H1 (cell line): ENCODE data around the gene GPC6. TPM values are rescaled to one million over a fixed set of nuclear protein-coding genes. Genes with fewer than 3 reads are reported as not detected.

ENCODE experiments used
- CTCF ChIA-PET: fragments of 300-600 bp; sonication (Branson Sonifier 250); formaldehyde crosslinking; loops from one replicate; lab custom pipeline; 2021; ENCODE audit not compliant: partially characterized antibody; lab: Charles Lee
- POLR2A ChIA-PET: fragments of 300-600 bp; sonication (Branson Sonifier 250); formaldehyde crosslinking; loops from one replicate; lab custom pipeline; 2021; ENCODE audit warnings: inconsistent platforms; ENCODE audit not compliant: partially characterized antibody; lab: Charles Lee
- DNase-seq, 2 experiments: peaks; one replicate each; pipeline versions ENCODE4 v3.0.0 to v3.0.0-alpha.2; 2010 to 2022; ENCODE audit warnings: low spot score in 2 of 2, low read depth in 1 of 2, mixed read lengths in 1 of 2
- FAIRE-seq: peaks from 2 replicates; lab custom pipeline; 2011; peaks lifted over from hg19 to GRCh38; lab: Jason Lieb, UNC
- H2AFZ ChIP-seq: 2 replicates; pipeline ENCODE4 v1.8.1; 2012; ENCODE audit warnings: low read length, inconsistent platforms
- H2AK5ac ChIP-seq: 2 replicates; pipeline ENCODE4 v1.6.1; 2013; ENCODE audit warnings: low read depth, low read length
- H2BK120ac ChIP-seq: replicated peaks from 2 replicates; pipeline ENCODE3; 2013; ENCODE audit warnings: low read depth, low read length, inconsistent platforms
- H2BK12ac ChIP-seq: 2 replicates; pipeline ENCODE4 v1.6.1; 2013; ENCODE audit warnings: low read depth, low read length
- H2BK15ac ChIP-seq: 2 replicates; pipeline ENCODE4 v1.6.1; 2013; ENCODE audit warnings: low read length
- H2BK20ac ChIP-seq: 2 replicates; pipeline ENCODE4 v1.6.1; 2013; ENCODE audit warnings: low read length
- H2BK5ac ChIP-seq: 2 replicates; pipeline ENCODE4 v1.6.1; 2013; ENCODE audit warnings: low read depth, low read length
- H3K14ac ChIP-seq: 2 replicates; pipeline ENCODE4 v1.6.1; 2013; ENCODE audit warnings: inconsistent platforms; ENCODE audit not compliant: insufficient read length
- H3K18ac ChIP-seq: 2 replicates; pipeline ENCODE4 v1.6.1; 2013; ENCODE audit warnings: low read length; ENCODE audit errors: extremely low read depth
- H3K23ac ChIP-seq: 2 replicates; pipeline ENCODE4 v1.6.1; 2013; ENCODE audit warnings: inconsistent platforms; ENCODE audit not compliant: insufficient read length
- H3K23me2 ChIP-seq: 2 replicates; pipeline ENCODE4 v1.6.1; 2013; ENCODE audit warnings: low read depth, low read length
- H3K27ac ChIP-seq: 2 replicates; pipeline ENCODE4 v1.6.1; 2011; ENCODE audit warnings: low read depth, low read length, inconsistent platforms
- H3K27me3 ChIP-seq, 4 experiments: replicated peaks in 1 of 4; 1 replicate in 1 of 4; 2 replicates in 3 of 4; pipeline versions ENCODE4 v1.6.1 to v1.8.1; 2011 to 2013; ENCODE audit warnings: low read length in 3 of 4, mild to moderate bottlenecking in 3 of 4, inconsistent platforms in 2 of 4, mixed read lengths in 2 of 4, moderate library complexity in 1 of 4; ENCODE audit not compliant: control insufficient read depth in 3 of 4, insufficient read depth in 3 of 4; ENCODE audit errors: extremely low read depth in 1 of 4
- H3K36me3 ChIP-seq, 4 experiments: 2 replicates each; pipeline versions ENCODE4 v1.6.1 to v1.8.1; 2011 to 2013; ENCODE audit warnings: mild to moderate bottlenecking in 4 of 4, low read length in 3 of 4, moderate library complexity in 2 of 4, control low read depth in 1 of 4, inconsistent platforms in 1 of 4; ENCODE audit not compliant: insufficient read depth in 4 of 4, control insufficient read depth in 2 of 4
- H3K4ac ChIP-seq: replicated peaks from 2 replicates; pipeline ENCODE3; 2013; ENCODE audit warnings: low read length, low read depth, mixed read lengths, inconsistent platforms; ENCODE audit not compliant: insufficient read length
- H3K4me1 ChIP-seq, 4 experiments: replicated peaks in 1 of 4; 1 replicate in 1 of 4; 2 replicates in 3 of 4; pipeline versions ENCODE4 v1.6.1 to v1.8.1; 2011 to 2013; ENCODE audit warnings: low read length in 3 of 4, inconsistent platforms in 2 of 4, mixed read lengths in 1 of 4; ENCODE audit not compliant: insufficient read depth in 4 of 4, control insufficient read depth in 3 of 4
- H3K4me2 ChIP-seq, 2 experiments: 2 replicates each; pipeline versions ENCODE4 v1.6.1 to v1.8.1; 2011 to 2013; ENCODE audit warnings: low read depth in 2 of 2, low read length in 2 of 2, control low read depth in 1 of 2, inconsistent platforms in 1 of 2, mild to moderate bottlenecking in 1 of 2; ENCODE audit not compliant: insufficient read depth in 1 of 2
- H3K4me3 ChIP-seq, 4 experiments: fragments of 200-600, 300-600 bp in 1 of 4; sonication (generic), shearing (Covaris generic), sonication (Bioruptor Twin) in 1 of 4; 2 replicates each; pipeline versions ENCODE4 v1.5.1 to v1.8.1; 2011 to 2016; ENCODE audit warnings: low read length in 4 of 4, low read depth in 3 of 4, control low read depth in 2 of 4, inconsistent platforms in 2 of 4, mild to moderate bottlenecking in 2 of 4, mixed read lengths in 1 of 4, moderate library complexity in 1 of 4; ENCODE audit not compliant: insufficient read depth in 2 of 4; ENCODE audit errors: extremely low read depth in 1 of 4
- H3K56ac ChIP-seq: replicated peaks from 2 replicates; pipeline ENCODE3; 2013; ENCODE audit warnings: low read depth, mild to moderate bottlenecking, mixed read lengths, low read length, inconsistent platforms; ENCODE audit not compliant: insufficient read length
- H3K79me1 ChIP-seq: 2 replicates; pipeline ENCODE4 v1.6.1; 2013; ENCODE audit warnings: low read depth, low read length, control low read depth
- H3K79me2 ChIP-seq, 2 experiments: 2 replicates each; pipeline versions ENCODE4 v1.6.1 to v1.8.1; 2012 to 2013; ENCODE audit warnings: low read length in 2 of 2, mild to moderate bottlenecking in 2 of 2, inconsistent platforms in 1 of 2; ENCODE audit not compliant: insufficient read depth in 2 of 2, control insufficient read depth in 1 of 2
- H3K9ac ChIP-seq, 4 experiments: replicated peaks in 1 of 4; 1 replicate in 1 of 4; 2 replicates in 3 of 4; pipeline versions ENCODE4 v1.6.1 to v1.8.1; 2011 to 2013; ENCODE audit warnings: low read depth in 3 of 4, low read length in 3 of 4, control low read depth in 2 of 4, mild to moderate bottlenecking in 2 of 4, moderate library complexity in 2 of 4, inconsistent platforms in 1 of 4; ENCODE audit errors: extremely low read depth in 1 of 4
- H3K9me3 ChIP-seq, 2 experiments: 2 replicates each; pipeline versions ENCODE4 v1.6.1 to v1.8.1; 2012 to 2013; ENCODE audit warnings: mild to moderate bottlenecking in 2 of 2, moderate library complexity in 2 of 2, control low read depth in 1 of 2, inconsistent platforms in 1 of 2, low read depth in 1 of 2, low read length in 1 of 2, mixed read lengths in 1 of 2; ENCODE audit not compliant: insufficient read depth in 2 of 2
- H4K20me1 ChIP-seq, 2 experiments: replicated peaks in 1 of 2; 2 replicates each; pipeline versions ENCODE3 to v1.8.1; 2011 to 2013; ENCODE audit warnings: inconsistent platforms in 2 of 2, low read length in 2 of 2, mild to moderate bottlenecking in 1 of 2; ENCODE audit not compliant: insufficient read depth in 2 of 2, control insufficient read depth in 1 of 2
- H4K5ac ChIP-seq: 2 replicates; pipeline ENCODE4 v1.6.1; 2013; ENCODE audit warnings: low read length, low read depth, mixed read lengths, inconsistent platforms; ENCODE audit not compliant: insufficient read length
- H4K8ac ChIP-seq: 2 replicates; pipeline ENCODE4 v1.8.0; 2013; ENCODE audit warnings: mild to moderate bottlenecking, moderate library complexity, low read length, inconsistent platforms; ENCODE audit not compliant: insufficient read depth; ENCODE audit errors: extremely low read depth
- H4K91ac ChIP-seq: replicated peaks from 2 replicates; pipeline ENCODE3; 2013; ENCODE audit warnings: low read length, mixed read lengths, inconsistent platforms; ENCODE audit not compliant: insufficient read length
- SRF ChIP-seq: IDR thresholded peaks from 2 replicates; pipeline ENCODE4 v1.6.1; 2011; ENCODE audit warnings: mild to moderate bottlenecking, low read depth, low read length, moderate library complexity
- WGBS, 2 experiments: shearing (Covaris generic) in 1 of 2; methylation state at CpG; one replicate each; pipeline versions ENCODE4 v1.1.6 to v1.1.7; 2013 to 2015; ENCODE audit warnings: low lambda C conversion rate in 2 of 2, mixed read lengths in 2 of 2, inconsistent platforms in 1 of 2, low coverage in 1 of 2, missing lambda C conversion rate in 1 of 2; ENCODE audit not compliant: insufficient replicate concordance in 2 of 2, insufficient coverage in 1 of 2, insufficient read length in 1 of 2; ENCODE audit errors: extremely low coverage in 1 of 2, missing lambda C conversion rate in 1 of 2; 5-methylcytosine and 5-hydroxymethylcytosine counted together
- polyA plus RNA-seq, 7 experiments: library from polyadenylated mRNA; depleted of rRNA in 3 of 7; stranded (reverse) in 5 of 7; unstranded in 2 of 7; fragments of >200 nt in 5 of 7; fragments of 200-250 nt in 2 of 7; gene quantifications; 1 replicate in 5 of 7; 2 replicates in 1 of 7; 4 replicates in 1 of 7; pipeline versions ENCODE4 v1.2.1 to v1.2.3, GENCODE V29; 2011 to 2013; ENCODE audit warnings: missing spikeins in 2 of 7, mixed read lengths in 2 of 7
- total RNA-seq: library from RNA; stranded (reverse); fragmentation: NEBNext Ultra II Directional; extraction: Animal tissue kit (Norgen Biotek cat#: 25700); gene quantifications from 2 replicates; pipeline ENCODE4 v1.2.1, GENCODE V29; 2021

Gene GPC6
- total and polyA plus RNA-seq, 2 of the 8 experiments (the other 6 are each of a cell fraction or from before 2014, with no cell fraction given) = 5.4 to 12.0 TPM

GRCh38 chr13:93375491-93375890 lies 148.9 kb downstream of the GPC6 start:
- POLR2A ChIA-PET = no interaction called here
- Histone ChIP-seq H3K18ac (no peak overlapping the region), H2BK120ac (no peak overlapping the region), H2AFZ (no peak overlapping the region), H2BK5ac (no peak overlapping the region), H3K4me3 (no peak overlapping the region), H3K4ac (no peak overlapping the region), H4K91ac (no peak overlapping the region), H2BK15ac (no peak overlapping the region), H3K23ac (no peak overlapping the region), H3K56ac (no peak overlapping the region), H2BK20ac (no peak overlapping the region), H3K14ac (no peak overlapping the region), H3K27ac (no peak overlapping the region), H3K27me3 (no peaks in the 10 kb centered on the region), H3K9ac (no peak overlapping the region), H3K36me3 (no peaks in the 10 kb centered on the region), H4K8ac (no peak overlapping the region), H3K79me1 (no peaks in the 10 kb centered on the region), H4K20me1 (no peaks in the 10 kb centered on the region), H3K23me2 (no peaks in the 10 kb centered on the region), H2AK5ac (no peak overlapping the region), H3K4me2 (no peak overlapping the region), H4K5ac (no peak overlapping the region), H2BK12ac (no peak overlapping the region), H3K9me3 (no peaks in the 10 kb centered on the region), H3K4me1 (no peaks in the 10 kb centered on the region), H3K79me2 (no peaks in the 10 kb centered on the region)
- DNase-seq (no peak), FAIRE-seq (no peak)
- 79% methylated on average over 6 of the region's 6 CpGs; no CpG with 5 or more reads in 1 of the 2 experiments for WGBS, 2 experiments
- CTCF ChIA-PET = no interaction called here
- TF ChIP-seq SRF = no peak
